K562 (cell line): ENCODE measurements around the gene TRAPPC12. TPM values are rescaled to one million over a fixed set of nuclear protein-coding genes. Genes with fewer than 3 reads are reported as not detected.

Experiments
- ATAC-seq: fragments of 200-7000 bp; cut with Tn5 transposase; 3 replicates; pipeline ENCODE4 v1.9.1; 2020; ENCODE audit warnings: moderate library complexity
- BruUV-seq: library from RNA; stranded (reverse); fragments of 400-500 nt; replicated peaks from 2 replicates; lab custom pipeline; 2021; lab: Mats Ljungman, UMichigan
- CTCF ChIA-PET: fragments of 300-600 bp; formaldehyde crosslinking; extraction: SDS; loops from one replicate; lab custom pipeline; 2021; ENCODE audit warnings: low intra/inter-chr PET ratio; lab: Yijun Ruan, JAX
- POLR2A ChIA-PET: fragments of 300-600, 350-650 bp; sonication (Branson Sonifier 250); formaldehyde crosslinking; extraction: SDS; loops from one replicate; lab custom pipeline; 2021; ENCODE audit warnings: antibody characterized with exemption, inconsistent platforms; lab: Yijun Ruan, JAX
- DNase-seq, 4 experiments: peaks; one replicate each; pipeline versions ENCODE4 v3.0.0 to v3.0.0-alpha.2; 2011 to 2018; ENCODE audit warnings: low spot score in 3 of 4, mixed read lengths in 3 of 4; ENCODE audit errors: extremely low read depth in 1 of 4
- FAIRE-seq: peaks from 2 replicates; lab custom pipeline; 2011; peaks lifted over from hg19 to GRCh38; lab: Jason Lieb, UNC
- H2AFZ ChIP-seq: 2 replicates; pipeline ENCODE4 v1.6.0; 2011; ENCODE audit warnings: low read depth, low read length, control low read depth, inconsistent platforms
- H3K27ac ChIP-seq: fragments of 200-600 bp; 3 replicates; pipeline ENCODE4 v1.8.0; 2011; ENCODE audit warnings: low read depth, mild to moderate bottlenecking, control low read depth, inconsistent platforms, low read length, moderate library complexity, mixed read lengths; ENCODE audit errors: extremely low read depth
- H3K27me3 ChIP-seq, 2 experiments: fragments of 300-600 bp in 1 of 2; 2 replicates in 1 of 2; 3 replicates in 1 of 2; pipeline versions ENCODE4 v1.6.0 to v1.8.0; 2011; ENCODE audit warnings: inconsistent platforms in 2 of 2, low read length in 2 of 2, mild to moderate bottlenecking in 1 of 2, mixed read lengths in 1 of 2, moderate library complexity in 1 of 2; ENCODE audit not compliant: control insufficient read depth in 2 of 2, insufficient read depth in 2 of 2
- H3K36me3 ChIP-seq: fragments of 300-600 bp; 3 replicates; pipeline ENCODE4 v1.8.0; 2011; ENCODE audit warnings: mild to moderate bottlenecking, low read length, inconsistent platforms; ENCODE audit not compliant: control insufficient read depth, insufficient read depth
- H3K4me1 ChIP-seq, 2 experiments: fragments of 200-600 bp in 1 of 2; replicated peaks in 1 of 2; 2 replicates in 1 of 2; 3 replicates in 1 of 2; pipeline versions ENCODE4 v1.5.1 to v1.8.0; 2011; ENCODE audit warnings: inconsistent platforms in 2 of 2, low read length in 2 of 2, mild to moderate bottlenecking in 1 of 2, mixed read lengths in 1 of 2, moderate library complexity in 1 of 2; ENCODE audit not compliant: control insufficient read depth in 2 of 2, insufficient read depth in 2 of 2
- H3K4me2 ChIP-seq: 2 replicates; pipeline ENCODE4 v1.6.1; 2011; ENCODE audit warnings: low read length, control low read depth, inconsistent platforms, mixed read lengths; ENCODE audit not compliant: insufficient read depth
- H3K4me3 ChIP-seq: fragments of 200-600 bp; sonication (generic), shearing (Covaris generic); 2 replicates; pipeline ENCODE4 v1.5.1; 2016; ENCODE audit warnings: control low read depth, inconsistent platforms
- H3K79me2 ChIP-seq: fragments of 200-600 bp; 3 replicates; pipeline ENCODE4 v1.8.0; 2011; ENCODE audit warnings: low read length, inconsistent platforms; ENCODE audit not compliant: control insufficient read depth, insufficient read depth
- H3K9ac ChIP-seq, 2 experiments: 2 replicates each; pipeline versions ENCODE4 v1.6.0 to v1.6.1; 2011; ENCODE audit warnings: low read depth in 2 of 2, low read length in 2 of 2, control low read depth in 1 of 2, inconsistent platforms in 1 of 2, mild to moderate bottlenecking in 1 of 2, mixed read lengths in 1 of 2; ENCODE audit not compliant: insufficient read depth in 1 of 2
- H3K9me1 ChIP-seq: one replicate; pipeline ENCODE4 v1.6.0; 2011; ENCODE audit warnings: inconsistent platforms, mild to moderate bottlenecking, low read length, moderate library complexity; ENCODE audit not compliant: control insufficient read depth, insufficient read depth
- H3K9me3 ChIP-seq: replicated peaks from 2 replicates; pipeline ENCODE4 v1.5.1; 2011; ENCODE audit warnings: low read depth, low read length, inconsistent platforms; ENCODE audit not compliant: control insufficient read depth, insufficient read depth
- H4K20me1 ChIP-seq: replicated peaks from 2 replicates; pipeline ENCODE4 v1.6.1; 2011; ENCODE audit warnings: low read length, inconsistent platforms, mixed read lengths; ENCODE audit not compliant: control insufficient read depth, insufficient read depth
- ATF6 ChIP-seq: sonication (generic); formaldehyde crosslinking; IDR thresholded peaks from 2 replicates; pipeline ENCODE4 v1.4.0; 2020; ENCODE audit warnings: mild to moderate bottlenecking, missing genetic modification reagents
- CEBPG ChIP-seq, 3 experiments: fragments of 200-800 bp in 1 of 3; sonication (Bioruptor generic) in 1 of 3; sonication (generic) in 1 of 3; formaldehyde crosslinking in 1 of 3; IDR thresholded peaks in 2 of 3; conservative IDR thresholded peaks in 1 of 3; 2 replicates each; pipeline versions ENCODE4 v1.6.1 to v1.8.0; 2016 to 2022; ENCODE audit warnings: missing compliant biosample characterization in 2 of 3, missing genetic modification characterization in 2 of 3, mild to moderate bottlenecking in 1 of 3, missing genetic modification reagents in 1 of 3
- FOSL1 ChIP-seq: fragments of 200-800 bp; sonication (Bioruptor generic); conservative IDR thresholded peaks from 2 replicates; pipeline ENCODE4 v1.6.1; 2016; ENCODE audit warnings: missing genetic modification characterization, missing compliant biosample characterization
- FOXA1 ChIP-seq: fragments of 450-650 bp; IDR thresholded peaks from 2 replicates; pipeline ENCODE4 v1.6.1; 2016; ENCODE audit warnings: mild to moderate bottlenecking, borderline replicate concordance
- GATA2 ChIP-seq: sonication (generic); formaldehyde crosslinking; IDR thresholded peaks from 2 replicates; pipeline ENCODE4 v1.4.0; 2020; ENCODE audit warnings: mild to moderate bottlenecking, missing genetic modification reagents
- HMG20B ChIP-seq: fragments of 250-450 bp; sonication (Bioruptor Pico); IDR thresholded peaks from 2 replicates; pipeline ENCODE4 v1.5.0; 2021; ENCODE audit warnings: mild to moderate bottlenecking
- RHOXF2B ChIP-seq: fragments of 250-450 bp; sonication (Bioruptor Pico); conservative IDR thresholded peaks from 2 replicates; pipeline ENCODE4 v1.5.1; 2021
- TEAD1 ChIP-seq, 2 experiments: fragments of 450-650 bp in 1 of 2; sonication (generic) in 1 of 2; formaldehyde crosslinking; IDR thresholded peaks; 2 replicates each; pipeline versions ENCODE4 v1.4.0 to v1.8.0; 2020 to 2022; ENCODE audit warnings: mild to moderate bottlenecking in 2 of 2, missing genetic modification reagents in 1 of 2
- TEAD2 ChIP-seq: fragments of 450-650 bp; IDR thresholded peaks from 2 replicates; pipeline ENCODE4 v1.6.1; 2016; ENCODE audit warnings: missing genetic modification characterization, control low read depth, missing compliant biosample characterization
- ZKSCAN3 ChIP-seq: fragments of 250-450 bp; sonication (Bioruptor Pico); IDR thresholded peaks from 2 replicates; pipeline ENCODE4 v1.4.0; 2020
- ZNF57 ChIP-seq: fragments of 450-650 bp; formaldehyde crosslinking; IDR thresholded peaks from 2 replicates; pipeline ENCODE4 v1.4.0; 2020; ENCODE audit warnings: mild to moderate bottlenecking, moderate library complexity
- ZNF655 ChIP-seq: fragments of 250-450 bp; sonication (Bioruptor Pico); IDR thresholded peaks from 2 replicates; pipeline ENCODE4 v1.5.0; 2021
- WGBS: fragments of 100-300 bp; shearing (Covaris generic); methylation state at CpG from one replicate; pipeline ENCODE4 v1.1.6; 2016; ENCODE audit warnings: low coverage, mixed read lengths; ENCODE audit not compliant: insufficient coverage; ENCODE audit errors: missing lambda C conversion rate; 5-methylcytosine and 5-hydroxymethylcytosine counted together
- in situ Hi-C: fragments of 300-500 bp; cut with MboI; formaldehyde crosslinking; loops from 4 replicates; pipeline ENCODE4 v1.15.0; 2018; ENCODE audit warnings: inconsistent platforms, mixed read lengths
- intact Hi-C: fragments of 100-400 bp; cut with micrococcal nuclease; formaldehyde crosslinking; loops from 2 replicates; pipeline ENCODE4 v1.14.2; 2022
- polyA plus RNA-seq, 8 experiments: library from polyadenylated mRNA; depleted of rRNA in 4 of 8; stranded (reverse) in 5 of 8; unstranded in 3 of 8; fragments of >200 nt; fragmentation: Nextera tagmentation in 2 of 8; fragmentation: Illumina TruSeq in 1 of 8; extraction: Ambion mirVana in 2 of 8; extraction: Trizol in 1 of 8; gene quantifications; 2 replicates each; pipeline versions ENCODE4 v1.2.1 to v1.2.3, GENCODE V29; 2011 to 2014; ENCODE audit warnings: inconsistent platforms in 1 of 8, missing spikeins in 1 of 8
- total RNA-seq, 7 experiments: library from RNA; depleted of rRNA in 6 of 7; stranded (reverse); fragments of >200 nt in 6 of 7; fragmentation: Illumina TruSeq in 2 of 7; extraction: Trizol in 2 of 7; gene quantifications; 2 replicates each; pipeline versions ENCODE4 v1.2.1 to v1.2.3, GENCODE V29; 2011 to 2021; ENCODE audit warnings: low replicate concordance in 1 of 7
- TF ChIP-seq, protein P1 (sequence below): fragments of 250-450 bp; sonication (Bioruptor Pico); IDR thresholded peaks from 2 replicates; pipeline ENCODE4 v1.4.0; 2020; ENCODE audit warnings: mild to moderate bottlenecking, moderate library complexity, borderline replicate concordance

TRAPPC12 gene
- total and polyA plus RNA-seq, 9 of the 15 experiments (the other 6 are each of a cell fraction or from before 2014, with no cell fraction given) = 8.0 to 75.2 (median 39.1) TPM

DNA sequence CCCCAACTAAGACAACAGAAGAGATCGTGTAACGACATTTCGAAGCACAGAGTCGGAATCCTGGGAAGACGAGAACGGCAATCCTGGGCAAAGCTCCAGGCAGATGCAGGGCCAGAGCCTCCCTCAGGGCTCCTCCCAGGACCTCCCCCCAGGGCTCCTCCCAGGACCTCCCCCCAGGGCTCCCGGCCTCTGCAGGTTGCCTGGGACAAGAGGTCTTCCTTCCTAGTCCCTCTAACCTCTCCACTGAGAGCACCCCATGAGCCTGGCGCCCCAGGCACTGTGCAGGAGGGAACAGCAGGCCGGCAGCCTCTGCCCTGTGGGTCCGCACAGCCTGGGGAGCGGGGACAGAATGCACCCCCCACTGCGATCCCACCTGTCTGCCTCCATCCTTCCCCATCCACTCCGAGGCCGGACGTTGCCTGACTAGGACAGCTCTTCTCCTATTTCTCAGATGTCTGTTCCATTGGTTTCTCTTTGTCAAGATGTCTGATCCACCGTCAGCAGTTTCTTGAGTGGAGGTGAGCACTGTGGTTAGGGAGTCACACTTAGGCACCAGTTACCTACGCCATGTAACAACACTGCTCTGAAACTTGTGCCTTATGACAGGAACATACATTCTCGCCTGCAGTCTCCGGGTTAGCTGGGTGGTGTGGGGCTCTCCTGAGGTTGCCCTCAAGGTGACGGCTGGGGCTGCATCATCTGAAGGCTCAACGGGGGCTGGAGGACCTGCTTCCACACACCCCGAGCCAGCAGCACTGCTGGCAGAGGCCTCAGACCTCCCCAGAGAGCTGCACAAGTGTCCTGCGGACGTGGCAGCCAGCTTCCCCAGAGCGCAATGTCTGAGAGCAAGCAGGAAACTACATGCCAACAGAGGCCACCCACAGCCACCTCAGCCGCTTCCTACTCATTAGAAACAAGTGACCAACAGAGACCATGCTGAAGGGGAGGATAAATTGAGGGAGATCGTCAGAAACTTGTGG is 111.0 kb downstream of the TRAPPC12 start:
- TF ChIP-seq TEAD1 (CRISPR knock-in tag; IDR thresholded peaks at IDR 0.05) = no peak
- no peak for TF ChIP-seq RHOXF2B
- TF ChIP-seq ZKSCAN3 = no peak
- no peak for TF ChIP-seq ATF6
- TF ChIP-seq ZNF57 = no peak
- TF ChIP-seq, protein P1, sequence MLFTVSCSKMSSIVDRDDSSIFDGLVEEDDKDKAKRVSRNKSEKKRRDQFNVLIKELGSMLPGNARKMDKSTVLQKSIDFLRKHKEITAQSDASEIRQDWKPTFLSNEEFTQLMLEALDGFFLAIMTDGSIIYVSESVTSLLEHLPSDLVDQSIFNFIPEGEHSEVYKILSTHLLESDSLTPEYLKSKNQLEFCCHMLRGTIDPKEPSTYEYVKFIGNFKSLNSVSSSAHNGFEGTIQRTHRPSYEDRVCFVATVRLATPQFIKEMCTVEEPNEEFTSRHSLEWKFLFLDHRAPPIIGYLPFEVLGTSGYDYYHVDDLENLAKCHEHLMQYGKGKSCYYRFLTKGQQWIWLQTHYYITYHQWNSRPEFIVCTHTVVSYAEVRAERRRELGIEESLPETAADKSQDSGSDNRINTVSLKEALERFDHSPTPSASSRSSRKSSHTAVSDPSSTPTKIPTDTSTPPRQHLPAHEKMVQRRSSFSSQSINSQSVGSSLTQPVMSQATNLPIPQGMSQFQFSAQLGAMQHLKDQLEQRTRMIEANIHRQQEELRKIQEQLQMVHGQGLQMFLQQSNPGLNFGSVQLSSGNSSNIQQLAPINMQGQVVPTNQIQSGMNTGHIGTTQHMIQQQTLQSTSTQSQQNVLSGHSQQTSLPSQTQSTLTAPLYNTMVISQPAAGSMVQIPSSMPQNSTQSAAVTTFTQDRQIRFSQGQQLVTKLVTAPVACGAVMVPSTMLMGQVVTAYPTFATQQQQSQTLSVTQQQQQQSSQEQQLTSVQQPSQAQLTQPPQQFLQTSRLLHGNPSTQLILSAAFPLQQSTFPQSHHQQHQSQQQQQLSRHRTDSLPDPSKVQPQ (CRISPR knock-in tag) = no peak
- TF ChIP-seq TEAD2 (tag) = no peak
- TF ChIP-seq CEBPG (CRISPR knock-in tag; IDR thresholded peaks at IDR 0.05) = no peak
- no peak for TF ChIP-seq CEBPG (tag; conservative IDR thresholded peaks at IDR 0.05 in 1 of 2, IDR thresholded peaks at IDR 0.05 in 1 of 2)
- TF ChIP-seq FOSL1 (tag) = no peak
- TF ChIP-seq GATA2 (CRISPR knock-in tag) = no peak
- TF ChIP-seq ZNF655 (CRISPR knock-in tag) = no peak
- no peak for TF ChIP-seq FOXA1
- no peak for TF ChIP-seq HMG20B (CRISPR knock-in tag)
- ATAC-seq (no peak), FAIRE-seq (no peak), DNase-seq (no peak)
- Histone ChIP-seq H3K4me2 (no peak overlapping the region), H3K9me1 (no peaks in the 10 kb centered on the region), H3K4me1 (peaks cover 12 to 43% of the 10 kb centered on the region in 2 experiments; a peak in 4 of 5 replicates), H3K9ac (no peak overlapping the region), H3K9me3 (peaks cover 1% of the 10 kb centered on the region), H4K20me1 (no peaks in the 10 kb centered on the region), H3K36me3 (peaks cover 5% of the 10 kb centered on the region; the same call in 1 of the 3 replicates), H3K79me2 (no peaks in the 10 kb centered on the region), H2AFZ (no peak overlapping the region), H3K27ac (no peak overlapping the region), H3K27me3 (no peaks in the 10 kb centered on the region), H3K4me3 (no peak overlapping the region)
- ChIA-PET POLR2A (interaction anchor here (1.0 kb wide), 1 partner anchor 16 kb away, joined by 3 read pairs; no protein-coding TSS in a partner anchor), CTCF (interaction anchor here (0.6 kb wide), 1 partner anchor 29 kb away, joined by 3 read pairs; the partner anchor contains the start of gene ADI1)
- no TSS peak for BruUV-seq
- intact Hi-C loops (no loop called here), in situ Hi-C loops (loop anchor here (10.0 kb wide), 1 partner anchor 164 kb away; the partner anchor contains the start of gene ALLC)
- 59% methylated on average over 22 of the region's 27 CpGs for WGBS
